Measurements from ENCODE around the gene CELF3.

DNA sequence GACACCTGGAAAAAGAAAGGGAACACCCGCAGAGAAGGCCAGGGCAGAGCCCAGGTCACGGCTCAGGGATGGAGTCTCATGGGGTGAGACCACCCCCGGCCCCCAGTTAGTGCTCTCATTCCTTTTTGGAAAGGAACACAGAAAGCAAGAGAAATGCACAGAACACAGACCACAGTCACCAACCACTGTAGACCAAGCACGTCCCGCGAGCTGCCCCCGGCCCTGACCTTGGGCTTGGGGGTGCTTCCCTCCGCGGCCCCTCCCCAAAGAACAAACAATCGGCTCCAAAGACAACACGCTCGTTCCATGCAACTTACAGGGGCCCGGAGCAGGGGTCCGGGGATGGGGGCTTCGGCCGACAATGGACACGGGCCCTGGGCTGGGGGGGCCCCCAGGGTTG lies 12.8 kb downstream of the CELF3 start:
- TF ChIP-seq YY1 (IDR thresholded peaks at IDR 0.05; ENCODE audit: low read depth) = no peak
- no peak for TF ChIP-seq EP300 (IDR thresholded peaks at IDR 0.05; ENCODE audit: borderline replicate concordance)
- no peak for TF ChIP-seq USF1 (IDR thresholded peaks at IDR 0.05)
- no peak for TF ChIP-seq RAD21 (IDR thresholded peaks at IDR 0.05; ENCODE audit: low read depth)
- TF ChIP-seq, protein P1, sequence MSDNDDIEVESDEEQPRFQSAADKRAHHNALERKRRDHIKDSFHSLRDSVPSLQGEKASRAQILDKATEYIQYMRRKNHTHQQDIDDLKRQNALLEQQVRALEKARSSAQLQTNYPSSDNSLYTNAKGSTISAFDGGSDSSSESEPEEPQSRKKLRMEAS (IDR thresholded peaks at IDR 0.05) = no peak
- TF ChIP-seq TCF12 (IDR thresholded peaks at IDR 0.05; ENCODE audit: low read depth) = no peak
- TF ChIP-seq REST (IDR thresholded peaks at IDR 0.05; ENCODE audit: low read depth) = no peak
- TF ChIP-seq NFIC (IDR thresholded peaks at IDR 0.05) = no peak
- no peak for TF ChIP-seq FOXM1 (IDR thresholded peaks at IDR 0.05; ENCODE audit: borderline replicate concordance, low read depth)
